Activated CD4-positive, CD25-positive, alpha-beta regulatory T cell treated with anti-CD3 and anti-CD28 coated beads, Interleukin-2, amount 50 U/mL, for 16 hours (primary cell): Measurements from ENCODE around the gene SPATA13.

Experiments
- DNase-seq: peaks from one replicate; pipeline ENCODE4 v3.0.0-alpha.2; 2020; ENCODE audit warnings: low read depth, low spot score

Gene SPATA13

DNA sequence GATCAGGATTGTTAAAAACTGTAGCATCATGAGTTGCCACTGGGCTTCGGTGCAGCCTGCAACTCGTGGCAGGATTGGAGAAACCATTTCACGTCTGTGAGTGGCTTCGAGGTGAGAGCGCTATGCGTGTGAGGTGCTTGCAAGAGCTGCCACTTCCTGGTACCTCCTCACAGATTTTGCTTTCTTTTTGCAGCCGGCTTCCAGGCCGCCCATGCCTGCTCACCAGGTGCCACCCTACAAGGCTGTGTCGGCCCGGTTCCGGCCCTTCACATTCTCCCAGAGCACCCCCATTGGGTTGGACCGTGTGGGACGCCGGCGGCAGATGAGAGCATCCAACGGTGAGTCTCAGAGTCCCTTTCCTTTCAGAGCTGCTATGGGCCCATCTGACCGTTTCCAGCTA lies 91.0 kb downstream of the SPATA13 start:
- peak; percentile 79 for DNase-seq

DNA sequence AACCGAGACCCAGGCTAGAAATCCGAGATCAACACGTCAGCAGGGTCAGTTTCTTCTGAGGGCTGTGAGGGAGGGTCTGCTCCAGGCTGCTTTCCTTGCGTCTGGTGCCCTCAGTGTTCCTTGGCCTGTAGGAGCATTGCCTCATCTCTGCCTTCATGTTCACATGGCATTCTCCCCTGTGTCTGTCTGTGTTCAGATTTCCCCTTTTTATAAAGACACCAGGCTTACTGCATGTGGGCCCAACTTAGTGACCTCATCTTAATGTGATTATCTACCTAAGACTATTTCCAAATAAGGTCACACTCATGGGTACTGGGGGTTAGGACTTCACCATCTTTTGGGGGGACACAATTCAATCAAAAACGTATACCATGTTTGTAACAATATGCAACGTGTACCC lies 91.6 kb downstream of the SPATA13 start:
- no peak for DNase-seq

GRCh38 chr13:24253520-24254145 lies 93.1 kb downstream of the SPATA13 start:
- no peak for DNase-seq

DNA sequence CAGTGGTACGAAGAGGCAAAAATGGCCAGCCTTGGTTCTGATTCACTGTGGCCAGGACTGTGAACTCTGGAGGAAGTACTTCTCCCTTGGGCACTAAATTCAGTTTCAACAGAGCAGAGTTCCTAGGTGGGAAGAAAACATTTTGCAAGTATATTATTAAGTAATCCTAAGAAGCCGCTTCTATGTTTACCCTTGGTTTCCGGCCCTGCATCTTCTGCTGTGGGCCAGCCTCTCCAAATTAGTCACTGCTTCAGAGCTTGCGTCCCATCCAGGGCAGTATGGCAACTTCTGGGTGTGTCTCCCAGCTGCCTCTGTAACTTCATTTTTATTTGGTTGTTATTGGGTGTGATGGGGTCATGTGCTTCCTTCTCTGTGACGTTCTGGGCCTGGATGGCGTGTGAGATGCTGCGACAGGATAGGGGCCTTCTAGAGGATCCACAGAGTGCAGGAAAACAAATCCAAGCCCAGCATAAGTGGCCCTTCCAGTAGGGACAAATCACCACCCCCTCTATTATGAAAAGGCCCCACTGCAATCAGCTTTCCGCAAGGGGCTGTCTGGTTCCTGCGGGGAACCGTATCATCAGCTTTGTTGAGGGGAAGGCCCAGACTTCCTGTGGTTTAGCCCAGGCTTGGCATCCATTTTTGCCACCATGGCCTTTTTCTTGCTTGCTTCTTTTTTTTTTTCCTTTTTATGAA lies 93.8 kb downstream of the SPATA13 start:
- DNase-seq = peak; percentile 37

GRCh38 chr13:24257497-24257896 lies 97.0 kb downstream of the SPATA13 start:
- DNase-seq = no peak

GRCh38 chr13:24261566-24261965 lies 101.0 kb downstream of the SPATA13 start:
- DNase-seq = no peak

GRCh38 chr13:24263632-24264031 lies 103.1 kb downstream of the SPATA13 start:
- DNase-seq = no peak

- DNase-seq = peak; percentile 66
Measured at GRCh38 chr13:24264976-24265375, 104.5 kb downstream of the SPATA13 start.

GRCh38 chr13:24265453-24265852 lies 104.9 kb downstream of the SPATA13 start:
- DNase-seq = no peak

DNA sequence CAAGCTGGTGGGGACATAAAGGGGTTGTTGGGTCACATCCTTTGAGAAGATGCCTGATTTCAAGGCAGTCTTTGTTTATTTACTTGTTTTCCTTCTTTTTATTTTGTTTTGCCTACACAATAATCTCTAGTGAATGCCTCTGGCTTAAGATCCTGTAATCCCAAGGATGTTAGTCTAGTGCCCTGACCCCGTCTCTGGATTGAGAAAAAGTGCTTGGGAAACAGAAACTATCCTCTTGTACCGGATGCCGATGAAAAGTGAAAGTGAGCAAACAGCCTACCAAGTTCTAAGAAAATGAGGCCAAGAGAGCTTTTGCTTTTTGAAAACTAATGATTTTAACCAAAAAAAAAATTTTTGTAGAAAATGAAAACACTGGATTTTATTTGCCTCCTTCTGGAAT lies 106.8 kb downstream of the SPATA13 start:
- DNase-seq = no peak

DNA sequence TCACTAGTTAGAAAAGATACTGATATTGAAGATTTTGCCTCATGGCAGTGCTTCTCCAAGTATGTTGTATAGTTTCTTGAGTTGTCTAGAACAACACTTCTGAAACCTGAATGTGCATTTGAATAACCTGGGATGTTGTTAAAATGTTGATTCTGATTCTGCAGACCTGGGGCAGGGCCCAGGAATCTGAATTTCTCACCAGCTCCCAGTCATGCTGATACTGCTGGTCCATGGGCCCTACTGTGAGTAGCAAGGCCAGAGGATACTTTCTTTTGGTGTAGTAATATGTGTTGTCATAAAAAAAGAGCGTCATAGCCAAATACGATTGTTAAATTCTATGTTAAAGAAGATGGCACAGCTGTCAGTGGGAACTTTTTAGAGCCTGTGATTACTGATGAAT lies 107.3 kb downstream of the SPATA13 start:
- DNase-seq = no peak

GRCh38 chr13:24269821-24270220 lies 109.3 kb downstream of the SPATA13 start:
- no peak for DNase-seq

DNA sequence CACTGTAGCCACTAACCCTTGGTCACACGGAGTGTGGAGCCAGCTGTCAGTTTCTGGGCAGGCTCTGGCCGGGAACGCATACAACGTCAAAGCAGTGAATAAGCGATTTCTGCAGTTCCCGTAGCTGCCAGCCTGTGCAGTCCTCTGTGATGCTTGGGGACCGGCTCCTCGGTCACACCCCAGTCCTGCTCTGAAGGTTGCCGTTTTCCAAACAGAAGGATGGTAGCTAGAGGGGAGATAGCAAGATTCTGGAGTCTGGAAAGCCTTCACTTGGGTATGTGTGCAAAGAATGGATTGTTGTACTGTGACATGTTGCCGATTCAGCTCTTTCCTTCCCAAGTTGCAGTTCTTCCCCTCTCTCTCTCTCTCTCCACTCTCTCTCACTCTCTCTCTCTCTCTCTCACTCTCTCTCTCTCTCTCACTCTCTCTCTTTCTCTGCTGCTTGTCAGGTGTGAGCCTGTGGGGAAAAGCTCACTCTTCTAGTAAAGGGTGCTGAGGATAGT lies 110.2 kb downstream of the SPATA13 start:
- no peak for DNase-seq

DNA sequence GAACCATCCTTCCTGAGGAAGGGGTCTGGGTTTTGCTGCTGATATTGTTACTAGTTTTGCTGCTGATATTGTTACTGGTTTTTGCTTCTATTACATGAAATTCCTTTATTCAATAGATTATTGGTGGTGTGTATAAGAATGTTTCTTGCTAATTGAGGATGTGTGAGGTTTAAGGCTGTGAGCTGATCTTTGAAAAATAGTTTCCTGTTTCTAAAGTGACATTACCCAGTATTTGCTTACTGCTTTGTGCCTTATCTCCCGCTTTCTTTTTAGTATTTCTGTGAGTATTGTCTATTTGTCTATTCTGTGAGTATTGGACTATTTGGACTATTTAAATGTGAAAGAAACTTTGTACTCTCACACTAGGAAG lies 110.7 kb downstream of the SPATA13 start:
- DNase-seq = no peak

DNA sequence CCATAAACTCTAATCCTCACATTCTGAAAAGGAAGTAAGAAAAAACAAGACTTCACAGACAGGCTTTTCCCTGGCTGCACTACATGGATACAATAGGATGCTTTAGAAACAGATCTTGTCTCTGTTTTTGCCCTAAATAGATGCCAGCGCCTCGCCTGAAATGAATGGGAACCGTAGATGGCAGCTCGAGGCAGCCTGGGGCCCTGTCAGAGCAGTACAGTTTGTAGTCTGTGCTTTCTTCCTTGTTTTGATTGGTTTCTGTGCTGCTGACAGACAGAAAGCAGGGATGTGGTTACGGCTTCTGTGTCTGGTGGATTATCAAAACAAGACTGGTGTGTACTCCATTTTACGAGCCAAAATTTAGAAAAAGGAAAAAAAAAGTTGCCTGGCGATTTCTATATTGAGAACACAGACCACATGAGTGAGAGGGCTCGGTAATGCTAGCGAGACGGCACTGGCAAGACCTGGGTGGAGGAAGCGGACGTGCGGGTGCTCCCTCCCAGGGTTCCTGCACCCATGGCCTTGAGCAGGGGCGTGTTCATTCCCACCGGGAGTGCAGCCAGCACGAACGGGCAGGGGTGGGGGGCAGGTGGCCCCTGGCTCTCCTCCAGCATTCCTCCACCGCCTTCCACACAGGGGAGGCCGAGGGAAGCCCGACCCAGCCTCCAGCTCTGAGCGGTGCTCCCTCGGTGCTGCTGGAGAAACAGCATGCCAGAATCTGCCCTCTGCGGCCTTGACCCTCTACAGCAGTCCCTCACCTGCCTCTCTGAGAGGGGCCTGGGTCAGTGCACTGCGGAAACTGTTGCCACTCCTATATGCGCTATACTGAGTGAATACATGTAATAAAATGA lies 111.3 kb downstream of the SPATA13 start:
- DNase-seq = peak; percentile 51

GRCh38 chr13:24272452-24273161 lies 112.1 kb downstream of the SPATA13 start:
- DNase-seq = no peak

GRCh38 chr13:24273926-24274325 lies 113.4 kb downstream of the SPATA13 start:
- no peak for DNase-seq

DNA sequence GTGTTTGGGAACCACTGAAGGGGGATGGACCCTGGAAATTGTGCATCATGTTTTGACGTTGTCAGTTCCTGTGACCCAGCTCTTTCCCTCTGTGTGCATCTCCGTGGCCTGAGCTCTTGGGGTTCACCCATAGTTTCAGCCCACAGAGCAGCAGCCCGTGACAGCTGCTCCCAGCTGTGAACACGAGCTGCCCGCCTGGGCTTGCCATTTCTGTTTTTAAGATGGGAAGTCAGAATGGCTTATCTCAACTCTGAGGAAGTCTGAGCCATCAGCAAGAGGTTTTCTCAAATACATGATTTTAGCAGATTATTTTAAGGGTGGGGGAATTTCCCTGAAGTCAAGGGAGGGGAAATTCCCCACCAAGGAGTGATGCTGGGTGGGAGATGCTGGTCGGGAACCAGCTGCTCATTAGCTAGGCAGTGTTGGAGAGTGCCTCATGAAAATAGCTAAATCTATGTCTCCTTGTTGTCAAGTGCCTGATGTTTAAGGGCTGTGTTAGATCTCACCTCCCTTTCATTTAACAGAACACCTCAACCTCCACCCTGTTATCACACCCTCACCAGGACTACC lies 114.0 kb downstream of the SPATA13 start:
- no peak for DNase-seq

DNA sequence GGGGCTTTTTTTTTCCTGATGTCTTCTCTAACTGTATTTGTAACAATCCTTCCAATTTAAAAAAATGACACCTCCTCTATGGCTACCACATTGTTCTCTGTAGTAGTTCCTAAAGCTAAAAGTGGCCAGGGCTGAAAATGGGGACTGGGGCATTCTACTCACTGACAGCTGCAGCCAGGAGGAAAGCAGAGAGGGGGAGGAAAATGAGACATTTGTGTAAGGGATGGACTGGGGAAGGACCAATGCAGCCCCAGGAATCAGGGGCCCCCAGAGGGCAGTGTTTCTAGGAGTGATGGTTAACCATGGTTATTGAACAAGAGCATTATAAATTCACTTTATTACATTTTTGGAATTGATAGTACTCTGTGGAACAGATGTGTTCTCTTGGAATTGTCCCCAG lies 114.5 kb downstream of the SPATA13 start:
- no peak for DNase-seq

DNA sequence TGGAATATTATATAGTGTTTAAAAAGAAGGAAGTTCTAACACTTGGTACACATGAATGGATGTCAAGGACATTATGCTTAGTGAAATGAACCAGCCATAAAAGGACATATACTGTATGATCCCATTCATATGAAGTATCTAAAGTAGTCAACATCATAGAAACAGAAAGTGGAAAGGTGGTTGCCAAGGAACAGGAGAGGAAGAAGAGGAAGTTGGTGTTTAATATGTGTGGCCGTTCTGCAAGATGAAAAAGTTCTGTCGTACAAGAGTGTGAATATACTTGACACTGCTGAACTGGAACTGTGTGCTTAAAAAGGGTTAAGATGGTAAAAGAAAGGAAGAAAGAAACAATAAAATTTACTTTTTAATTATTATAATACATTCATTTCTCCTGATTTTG lies 115.8 kb downstream of the SPATA13 start:
- DNase-seq = no peak

- no peak for DNase-seq
Measured at GRCh38 chr13:24276861-24277260, 116.3 kb downstream of the SPATA13 start.

- DNase-seq = no peak
Measured at GRCh38 chr13:24277761-24278160, 117.2 kb downstream of the SPATA13 start.
